KOPT-K1 (cell line): ENCODE measurements around the gene EXD3.

ENCODE experiments used
- H3K27ac ChIP-seq: fragments of 200-600 bp; sonication (generic); 2 replicates; pipeline ENCODE4 v1.5.1; 2016; ENCODE audit warnings: antibody characterized with exemption, mild to moderate bottlenecking, low read depth, low read length; ENCODE audit not compliant: poor library complexity, severe bottlenecking
- H3K36me3 ChIP-seq: fragments of 200-600 bp; sonication (generic); 2 replicates; pipeline ENCODE4 v1.5.1; 2017; ENCODE audit warnings: antibody characterized with exemption, mild to moderate bottlenecking, low read length, moderate library complexity; ENCODE audit not compliant: insufficient read depth
- H3K9me3 ChIP-seq: fragments of 200-600 bp; sonication (generic); 2 replicates; pipeline ENCODE4 v1.5.1; 2017; ENCODE audit warnings: antibody characterized with exemption, low read length, mild to moderate bottlenecking; ENCODE audit not compliant: insufficient read depth, poor library complexity, severe bottlenecking

EXD3 gene

DNA sequence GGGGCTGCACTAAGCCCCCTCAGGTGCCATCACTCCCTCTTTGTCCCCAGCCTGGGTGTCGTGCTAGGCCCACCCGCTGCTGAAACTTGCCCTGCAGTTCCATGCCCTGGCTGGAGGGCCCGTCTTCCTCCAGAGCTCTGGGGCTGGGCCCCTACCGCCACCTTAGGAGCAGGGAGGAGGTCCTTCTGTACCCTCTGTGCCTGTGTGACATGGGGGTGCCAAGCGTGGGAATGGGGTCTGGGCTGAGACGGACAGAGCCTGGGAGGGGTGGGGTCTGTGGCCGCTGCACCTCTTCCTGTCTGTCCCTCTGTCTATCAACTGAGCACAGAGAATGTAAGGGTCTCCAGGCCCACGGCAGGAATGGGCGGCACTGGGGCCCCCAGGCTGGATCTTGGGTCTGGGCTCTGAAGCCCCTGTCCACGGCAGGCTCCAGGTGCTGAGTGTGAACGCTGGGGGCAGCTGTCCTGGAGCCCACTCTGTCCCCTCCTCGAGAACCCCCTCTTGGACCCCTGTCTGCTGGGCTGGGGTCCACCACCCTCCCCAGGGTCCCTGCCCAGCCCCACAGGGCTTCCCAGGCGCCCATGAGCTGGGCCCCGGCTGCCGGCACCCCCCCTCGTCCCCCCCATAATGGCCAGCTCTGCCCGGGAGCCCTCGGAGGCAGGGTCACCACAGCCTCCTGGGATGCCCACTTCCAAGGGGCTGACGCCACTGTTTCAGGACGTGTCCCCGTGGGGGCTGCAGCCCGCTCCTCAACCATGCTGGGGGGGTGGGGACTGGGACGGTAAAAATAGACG, 105.0 kb downstream of the EXD3 start:
- Histone ChIP-seq H3K9me3 (no peaks in the 10 kb centered on the region), H3K36me3 (no peaks in the 10 kb centered on the region), H3K27ac (no peak overlapping the region)

DNA sequence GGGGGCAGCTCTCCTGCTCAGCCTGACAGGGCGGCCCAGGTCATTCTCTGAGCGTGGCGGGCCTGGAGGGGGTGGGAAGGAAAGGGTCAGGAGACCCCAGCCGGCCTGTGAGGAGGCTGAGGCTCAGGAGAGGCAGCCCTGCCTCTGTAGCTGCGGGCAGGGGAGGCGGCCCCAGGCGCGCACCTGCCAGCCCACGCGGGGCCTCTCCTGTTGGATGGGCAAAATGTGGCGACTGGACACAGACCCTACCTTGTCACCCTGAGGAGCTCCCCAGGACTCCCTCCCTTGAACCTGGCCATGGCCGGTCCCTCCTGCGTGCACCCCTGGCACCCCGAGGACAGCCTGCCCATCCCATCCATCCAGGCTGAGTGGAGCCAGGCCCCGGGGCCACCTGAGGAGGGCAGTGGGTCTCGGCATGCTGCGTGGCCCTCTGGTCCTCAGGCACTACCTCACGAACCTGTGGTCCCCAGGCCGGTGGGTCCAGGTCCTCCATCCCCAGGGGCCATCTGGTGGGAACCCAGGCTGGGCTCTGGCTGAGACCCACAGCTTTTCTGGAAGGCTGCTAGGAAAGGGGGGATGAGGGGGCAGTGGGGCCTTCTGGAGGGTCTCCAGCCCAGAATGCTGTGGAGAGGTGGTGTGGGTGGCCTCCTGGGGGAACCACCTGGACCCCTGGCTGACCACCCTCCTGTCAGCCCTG, 105.8 kb downstream of the EXD3 start:
- Histone ChIP-seq H3K27ac (no peak overlapping the region), H3K36me3 (no peaks in the 10 kb centered on the region)

DNA sequence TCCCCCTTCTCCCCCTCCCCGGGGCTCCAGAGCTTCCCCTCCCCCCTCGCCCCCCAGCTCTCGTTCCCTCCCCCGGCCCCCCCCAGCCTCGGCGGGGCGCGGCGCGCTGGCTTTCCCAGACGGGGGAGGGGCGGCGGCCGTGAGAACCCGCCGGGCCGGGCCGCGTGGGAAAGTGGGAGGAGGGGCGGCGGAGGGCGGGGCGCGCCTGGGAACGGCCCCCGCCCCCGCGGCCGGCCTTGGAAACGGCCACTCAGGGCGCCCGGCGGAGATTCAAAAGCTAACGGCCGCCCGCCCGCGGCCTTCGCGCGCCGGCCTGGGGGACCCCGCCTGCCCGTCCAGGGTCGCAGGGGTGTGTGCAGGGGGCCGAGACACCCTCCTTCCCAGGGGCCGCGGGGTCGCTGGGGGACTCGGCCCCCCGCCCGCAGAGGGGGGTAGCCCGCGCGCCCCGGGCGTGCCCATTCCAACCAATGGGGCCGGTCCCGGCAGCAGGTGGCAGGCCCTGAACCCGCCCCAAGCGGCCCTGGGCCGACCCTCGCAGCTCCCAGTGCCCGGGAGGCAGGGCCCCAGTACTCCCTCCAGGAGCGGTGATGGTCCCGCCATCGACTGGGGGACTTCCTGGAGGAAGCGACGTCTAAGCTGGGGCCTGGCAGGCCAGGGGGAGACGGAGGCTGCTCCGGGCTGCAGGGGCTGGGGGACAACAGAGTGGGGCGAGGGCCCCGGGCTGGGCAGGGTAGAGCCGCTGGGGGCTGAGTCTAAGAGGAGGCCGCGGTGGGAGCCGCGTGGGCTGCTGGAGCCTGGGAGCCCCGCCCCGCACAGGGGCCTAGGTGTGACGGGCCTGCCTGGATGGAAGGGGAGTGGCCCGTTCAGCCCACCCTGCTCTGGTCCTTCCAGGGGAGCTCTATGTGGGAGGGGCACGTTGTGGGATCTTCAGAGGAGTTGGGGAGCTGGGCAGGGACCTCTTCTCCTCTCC, 106.7 kb downstream of the EXD3 start:
- H3K36me3 ChIP-seq = no peaks in the 10 kb centered on the region
- H3K27ac ChIP-seq = no peak overlapping the region
- no peaks in the 10 kb centered on the region for H3K9me3 ChIP-seq

More for the DNA sequence above, 105.8 kb downstream of the EXD3 start:
- H3K9me3 ChIP-seq = no peaks in the 10 kb centered on the region

DNA sequence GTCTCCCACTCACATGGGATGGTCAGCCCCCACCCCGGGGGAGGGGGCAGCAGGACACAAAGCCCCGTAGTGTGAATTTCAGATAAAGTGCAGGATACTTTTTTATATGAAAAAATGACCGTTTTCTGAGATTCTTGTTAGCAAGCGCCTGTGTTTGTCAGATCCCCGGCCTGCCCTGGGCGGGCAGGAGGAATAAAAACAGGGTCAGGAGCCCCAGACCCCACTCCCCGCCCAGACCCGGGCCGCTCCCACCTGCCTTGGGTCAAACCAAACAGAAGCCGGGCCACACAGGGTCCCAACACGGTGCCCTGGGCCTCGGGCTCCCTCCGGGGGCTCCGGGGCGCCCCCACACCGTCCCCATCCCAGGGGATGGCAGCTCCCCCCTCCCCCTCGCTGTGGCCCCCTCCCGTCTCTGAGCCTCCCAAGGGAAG, 107.4 kb downstream of the EXD3 start:
- no peaks in the 10 kb centered on the region for H3K36me3 ChIP-seq
- no peak overlapping the region for H3K27ac ChIP-seq

GRCh38 chr9:137314561-137315560, 108.1 kb downstream of the EXD3 start:
- H3K36me3 ChIP-seq = no peaks in the 10 kb centered on the region
- no peak overlapping the region for H3K27ac ChIP-seq
- H3K9me3 ChIP-seq = no peaks in the 10 kb centered on the region

More for the DNA sequence above, 107.4 kb downstream of the EXD3 start:
- H3K9me3 ChIP-seq = no peaks in the 10 kb centered on the region

DNA sequence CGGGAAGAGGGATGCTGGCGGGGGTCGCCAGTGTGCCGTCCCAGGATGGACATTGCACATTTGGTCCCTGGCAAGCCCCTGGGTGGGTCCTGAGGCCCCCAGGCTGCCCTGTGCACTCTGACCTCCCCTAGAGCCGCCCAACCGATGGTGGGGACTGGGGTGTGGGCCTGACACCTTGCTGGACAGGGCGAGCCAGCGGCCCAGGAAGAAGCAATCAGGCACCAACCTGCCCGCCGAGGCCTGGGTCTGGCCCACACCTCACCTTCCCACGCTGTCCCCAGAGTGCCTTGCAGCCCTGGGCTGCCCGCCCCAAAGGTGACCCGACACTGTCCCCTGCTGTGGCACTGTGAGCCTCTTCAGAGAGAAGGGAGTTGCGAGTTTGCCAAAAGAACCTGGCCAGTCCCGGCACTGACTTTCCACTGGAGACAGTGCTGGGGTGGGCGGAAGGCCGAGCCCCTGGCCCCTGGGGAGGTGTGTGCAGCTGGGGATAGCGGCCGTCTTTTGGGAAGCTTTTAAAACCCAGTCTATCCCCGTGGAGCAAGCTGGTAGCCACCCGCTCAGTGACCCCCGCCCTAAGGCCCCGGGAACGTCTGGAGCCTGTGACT, 108.9 kb downstream of the EXD3 start:
- Histone ChIP-seq H3K27ac (no peak overlapping the region), H3K36me3 (no peaks in the 10 kb centered on the region), H3K9me3 (no peaks in the 10 kb centered on the region)

DNA sequence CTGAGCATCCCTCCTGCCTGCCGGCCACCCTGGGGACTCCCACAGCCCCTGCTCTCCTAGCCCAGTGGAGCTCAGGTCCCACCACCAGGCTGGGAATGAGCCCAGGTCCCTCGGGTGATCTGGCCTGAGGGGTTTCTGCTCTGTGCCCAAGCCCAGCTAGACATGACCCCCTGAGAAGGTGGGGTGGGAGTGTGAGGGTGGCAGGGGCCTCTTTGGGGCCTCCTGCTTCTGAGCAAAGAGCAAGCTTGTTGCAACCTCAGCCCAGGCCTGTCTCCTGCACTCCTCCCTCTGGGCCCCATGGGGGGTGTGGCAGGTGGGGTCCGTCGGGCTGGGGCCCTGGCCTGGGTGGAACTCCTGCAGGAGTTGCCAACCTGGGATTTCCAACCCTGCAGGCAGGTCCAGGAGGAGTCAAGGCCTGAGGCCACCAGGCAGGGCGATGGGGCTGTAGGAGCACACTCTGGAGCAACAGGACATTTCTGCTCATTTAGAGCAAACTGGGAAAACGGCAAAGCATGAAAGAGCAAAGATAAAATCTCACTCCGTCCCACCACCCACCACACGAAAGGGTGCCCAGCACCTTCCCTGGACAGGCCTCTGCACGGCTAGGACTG, 109.5 kb downstream of the EXD3 start:
- Histone ChIP-seq H3K9me3 (no peaks in the 10 kb centered on the region), H3K27ac (no peak overlapping the region), H3K36me3 (no peaks in the 10 kb centered on the region)

GRCh38 chr9:137312852-137313325, 110.1 kb downstream of the EXD3 start:
- Histone ChIP-seq H3K36me3 (no peaks in the 10 kb centered on the region), H3K9me3 (no peaks in the 10 kb centered on the region), H3K27ac (no peak overlapping the region)

GRCh38 chr9:137311986-137312851, 110.7 kb downstream of the EXD3 start:
- H3K9me3 ChIP-seq = no peaks in the 10 kb centered on the region
- H3K36me3 ChIP-seq = no peaks in the 10 kb centered on the region
- no peak overlapping the region for H3K27ac ChIP-seq

- no peak overlapping the region for H3K27ac ChIP-seq
- H3K9me3 ChIP-seq = no peaks in the 10 kb centered on the region
- no peaks in the 10 kb centered on the region for H3K36me3 ChIP-seq
Measured at GRCh38 chr9:137311171-137311985, 111.6 kb downstream of the EXD3 start.

GRCh38 chr9:137310189-137311052, 112.5 kb downstream of the EXD3 start:
- Histone ChIP-seq H3K27ac (no peak overlapping the region), H3K9me3 (no peaks in the 10 kb centered on the region), H3K36me3 (no peaks in the 10 kb centered on the region)
